ENCODE data around the gene ASTN2.

- TF ChIP-seq POLR2A (IDR thresholded peaks at IDR 0.05) = no peak
- TF ChIP-seq POLR2AphosphoS5 (IDR thresholded peaks at IDR 0.05) = no peak
Measured at GRCh38 chr9:117425566-117425965, 10.7 kb upstream of the ASTN2 start.

All from prostate gland (tissue), 1 donor.